Body of pancreas (tissue), 4 donors: ENCODE measurements around the gene KIAA1671.

Experiments
- POLR2A ChIP-seq, 3 donors: fragments of 450-650 bp; IDR thresholded peaks; one replicate each; pipeline ENCODE4 v1.6.1; 2016; ENCODE audit warnings: antibody characterized with exemption in 3 of 3, mild to moderate bottlenecking in 2 of 3
- TF ChIP-seq, protein P1 (sequence below), 7 experiments: fragments of 450-650 bp in 4 of 7; fragments of 200-600 bp in 3 of 7; sonication (generic) in 3 of 7; IDR thresholded peaks; one replicate each; pipeline ENCODE4 v1.5.1; 2016 to 2019; ENCODE audit warnings: antibody characterized with exemption in 7 of 7

DNA sequence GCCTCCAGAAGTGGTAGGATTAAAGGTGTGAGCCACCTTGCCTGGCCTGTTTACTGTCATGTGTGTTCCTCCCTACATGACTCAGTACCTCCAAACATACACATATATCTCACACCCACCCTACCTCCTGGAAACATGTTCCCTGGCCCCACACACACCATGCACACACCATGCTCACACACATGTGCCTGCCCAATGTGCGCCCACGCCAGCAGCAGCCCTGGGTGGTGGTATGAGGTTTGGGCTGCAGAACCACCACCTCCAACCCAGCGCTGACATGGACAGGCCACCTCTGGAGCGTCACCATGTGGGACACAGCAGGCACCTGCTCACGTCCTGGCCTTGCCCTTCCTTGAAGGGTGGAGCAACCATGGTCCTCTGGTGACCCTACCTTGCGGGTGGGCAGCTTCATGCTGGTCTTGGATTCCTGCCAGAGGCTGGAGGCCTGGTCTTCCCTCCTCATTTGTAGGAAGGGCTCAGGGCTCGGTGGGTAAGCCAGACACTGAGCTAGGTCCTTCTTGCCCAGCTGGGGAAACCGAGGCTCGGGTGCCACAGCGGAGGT, 37.9 kb downstream of the KIAA1671 start:
- TF ChIP-seq, protein P1, sequence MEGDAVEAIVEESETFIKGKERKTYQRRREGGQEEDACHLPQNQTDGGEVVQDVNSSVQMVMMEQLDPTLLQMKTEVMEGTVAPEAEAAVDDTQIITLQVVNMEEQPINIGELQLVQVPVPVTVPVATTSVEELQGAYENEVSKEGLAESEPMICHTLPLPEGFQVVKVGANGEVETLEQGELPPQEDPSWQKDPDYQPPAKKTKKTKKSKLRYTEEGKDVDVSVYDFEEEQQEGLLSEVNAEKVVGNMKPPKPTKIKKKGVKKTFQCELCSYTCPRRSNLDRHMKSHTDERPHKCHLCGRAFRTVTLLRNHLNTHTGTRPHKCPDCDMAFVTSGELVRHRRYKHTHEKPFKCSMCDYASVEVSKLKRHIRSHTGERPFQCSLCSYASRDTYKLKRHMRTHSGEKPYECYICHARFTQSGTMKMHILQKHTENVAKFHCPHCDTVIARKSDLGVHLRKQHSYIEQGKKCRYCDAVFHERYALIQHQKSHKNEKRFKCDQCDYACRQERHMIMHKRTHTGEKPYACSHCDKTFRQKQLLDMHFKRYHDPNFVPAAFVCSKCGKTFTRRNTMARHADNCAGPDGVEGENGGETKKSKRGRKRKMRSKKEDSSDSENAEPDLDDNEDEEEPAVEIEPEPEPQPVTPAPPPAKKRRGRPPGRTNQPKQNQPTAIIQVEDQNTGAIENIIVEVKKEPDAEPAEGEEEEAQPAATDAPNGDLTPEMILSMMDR (IDR thresholded peaks at IDR 0.05), result no peak
- TF ChIP-seq POLR2A (IDR thresholded peaks at IDR 0.05), result no peak
